Panc1 (cell line): ENCODE measurements around the gene SOS2. TPM values are rescaled to one million over a fixed set of nuclear protein-coding genes. Genes with fewer than 3 reads are reported as not detected.

Experiments used
- ATAC-seq: fragments of 200-7000 bp; cut with Tn5 transposase; 2 replicates; pipeline ENCODE4 v1.9.1; 2020; ENCODE audit warnings: mild to moderate bottlenecking, moderate library complexity
- BruUV-seq: library from RNA; stranded (reverse); fragments of 400-500 nt; replicated peaks from 2 replicates; lab custom pipeline; 2021; lab: Mats Ljungman, UMichigan
- CTCF ChIA-PET: fragments of 300-600 bp; sonication (Branson Sonifier 250); formaldehyde crosslinking; loops from one replicate; lab custom pipeline; 2022; ENCODE audit warnings: antibody characterized with exemption; lab: Charles Lee
- POLR2A ChIA-PET: fragments of 300-600 bp; sonication (Branson Sonifier 250); formaldehyde crosslinking; loops from one replicate; lab custom pipeline; 2022; ENCODE audit warnings: antibody characterized with exemption; lab: Charles Lee
- DNase-seq: peaks from one replicate; pipeline ENCODE4 v3.0.0-alpha.2; 2010; ENCODE audit warnings: low read depth, low spot score
- H3K27ac ChIP-seq: 2 replicates; pipeline ENCODE4 v1.5.1; 2011; ENCODE audit warnings: mild to moderate bottlenecking, low read length, inconsistent platforms
- H3K27me3 ChIP-seq: fragments of 200-500 bp; sonication (Bioruptor generic); 2 replicates; pipeline ENCODE4 v1.6.0; 2014; ENCODE audit warnings: low read length, inconsistent platforms; ENCODE audit not compliant: control insufficient read depth, insufficient read depth
- H3K36me3 ChIP-seq: fragments of 200-500 bp; sonication (Bioruptor generic); 2 replicates; pipeline ENCODE4 v1.5.1; 2014; ENCODE audit warnings: inconsistent platforms, mild to moderate bottlenecking, low read length, moderate library complexity; ENCODE audit not compliant: control insufficient read depth, insufficient read depth
- H3K4me1 ChIP-seq: 2 replicates; pipeline ENCODE4 v1.5.1; 2011; ENCODE audit warnings: inconsistent platforms, mild to moderate bottlenecking, low read length, moderate library complexity; ENCODE audit not compliant: control insufficient read depth, insufficient read depth
- H3K4me3 ChIP-seq, 2 experiments: 2 replicates each; pipeline ENCODE4 v1.5.1; 2011 to 2012; ENCODE audit warnings: low read depth in 2 of 2, low read length in 2 of 2, mild to moderate bottlenecking in 2 of 2, inconsistent platforms in 1 of 2, moderate library complexity in 1 of 2
- H3K9me3 ChIP-seq: fragments of 200-500 bp; sonication (Bioruptor generic); 2 replicates; pipeline ENCODE4 v1.5.1; 2014; ENCODE audit warnings: low read depth, mild to moderate bottlenecking, inconsistent platforms, low read length, moderate library complexity; ENCODE audit not compliant: control insufficient read depth, insufficient read depth
- POLR2AphosphoS5 ChIP-seq: IDR thresholded peaks from 2 replicates; pipeline ENCODE4 v1.6.1; 2012; ENCODE audit warnings: mild to moderate bottlenecking, low read depth, low read length, moderate library complexity
- SIN3A ChIP-seq: IDR thresholded peaks from 2 replicates; pipeline ENCODE4 v1.6.1; 2012; ENCODE audit warnings: low read depth, mild to moderate bottlenecking, low read length, moderate library complexity, borderline replicate concordance; ENCODE audit not compliant: insufficient read depth
- TCF7L2 ChIP-seq: IDR thresholded peaks from 2 replicates; pipeline ENCODE4 v1.6.1; 2011; ENCODE audit warnings: mild to moderate bottlenecking, low read depth, low read length, inconsistent platforms
- in situ Hi-C: cut with HindIII; loops from 2 replicates; pipeline ENCODE4 v1.10.0; 2016; ENCODE audit warnings: low sequenced_read_pairs, low pct_unique_long_range_greater_than_20kb
- intact Hi-C: fragments of 100-400 bp; cut with micrococcal nuclease; formaldehyde crosslinking; loops from one replicate; pipeline ENCODE4 v1.10.0; 2022; ENCODE audit not compliant: unreplicated experiment
- total RNA-seq: library from RNA; stranded (reverse); gene quantifications from one replicate; pipeline ENCODE4 v1.2.1, GENCODE V29; 2021; ENCODE audit not compliant: unreplicated experiment
- TF ChIP-seq, protein P1 (sequence below): fragments of 450-650 bp; IDR thresholded peaks from 2 replicates; pipeline ENCODE4 v1.5.1; 2017; ENCODE audit warnings: mild to moderate bottlenecking
- TF ChIP-seq, protein P2 (sequence below), 2 experiments: IDR thresholded peaks; 2 replicates each; pipeline ENCODE4 v1.6.1; 2011 to 2012; ENCODE audit warnings: low read depth in 2 of 2, control low read depth in 1 of 2, low read length in 1 of 2, mild to moderate bottlenecking in 1 of 2, moderate library complexity in 1 of 2; ENCODE audit not compliant: insufficient read depth in 1 of 2

Gene SOS2
- total RNA-seq, 1 experiment from 2014 or later: 21.2 TPM

DNA sequence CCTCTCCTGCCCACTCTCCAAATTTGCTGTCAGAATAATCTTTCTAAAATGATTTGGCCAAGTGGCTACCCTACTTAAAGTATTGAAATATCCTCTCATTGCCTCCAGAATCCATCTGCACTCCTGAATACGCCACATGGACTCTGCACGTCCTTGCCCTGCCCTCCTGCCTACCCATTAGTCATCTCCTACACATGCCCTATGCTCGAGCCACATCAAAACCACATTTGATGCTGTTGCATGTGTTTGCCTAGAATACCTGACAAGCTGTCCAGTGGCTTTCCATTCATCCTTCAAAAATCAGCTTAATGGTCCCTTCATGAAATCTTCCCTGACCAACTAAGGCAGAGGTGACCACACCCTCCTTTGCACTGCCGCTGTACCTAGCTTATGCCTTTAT lies 132.0 kb downstream of the SOS2 start:
- H3K27me3 ChIP-seq: no peaks in the 10 kb centered on the region
- TF ChIP-seq TCF7L2 (no peak), POLR2AphosphoS5 (no peak)
- ChIA-PET POLR2A (no interaction called here), CTCF (interaction anchor here (0.5 kb wide), 1 partner anchor 78 kb away, joined by 3 read pairs; no protein-coding TSS in a partner anchor)
- H3K4me3 ChIP-seq: no peak overlapping the region
- DNase-seq (no peak), ATAC-seq (no peak)
- H3K4me1 ChIP-seq: peaks cover 3% of the 10 kb centered on the region; the same call in 1 of the 2 replicates
- no peak overlapping the region for H3K27ac ChIP-seq
- BruUV-seq: no TSS peak
- in situ Hi-C loops (no loop called here), intact Hi-C loops (no loop called here)
- no peaks in the 10 kb centered on the region for H3K36me3 ChIP-seq
- no peaks in the 10 kb centered on the region for H3K9me3 ChIP-seq

DNA sequence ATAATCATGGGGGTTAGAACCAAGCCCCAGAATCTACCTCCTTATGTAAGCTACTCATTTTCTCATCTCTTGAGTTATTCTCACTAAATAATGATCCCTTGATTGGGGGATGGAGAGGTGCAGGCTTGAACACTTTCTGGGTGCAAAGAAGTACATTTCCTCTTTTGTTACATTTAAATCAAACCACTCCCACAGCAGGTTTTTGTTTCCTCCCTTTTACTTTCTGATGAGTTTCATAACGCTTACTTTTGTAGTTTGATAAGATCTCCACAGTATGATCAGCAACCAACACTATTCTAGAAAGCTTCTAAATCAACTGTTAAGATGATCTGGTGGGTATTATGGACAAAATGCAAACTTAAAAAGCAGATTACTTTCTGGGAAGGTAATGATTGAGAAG lies 135.5 kb downstream of the SOS2 start:
- no peak for DNase-seq
- ChIA-PET CTCF (no interaction called here), POLR2A (interaction anchor here (0.6 kb wide), 1 partner anchor 14 kb away, joined by 4 read pairs; no protein-coding TSS in a partner anchor)
- no peaks in the 10 kb centered on the region for H3K36me3 ChIP-seq
- H3K9me3 ChIP-seq: no peaks in the 10 kb centered on the region
- intact Hi-C loops (no loop called here), in situ Hi-C loops (no loop called here)
- TF ChIP-seq, protein P1, sequence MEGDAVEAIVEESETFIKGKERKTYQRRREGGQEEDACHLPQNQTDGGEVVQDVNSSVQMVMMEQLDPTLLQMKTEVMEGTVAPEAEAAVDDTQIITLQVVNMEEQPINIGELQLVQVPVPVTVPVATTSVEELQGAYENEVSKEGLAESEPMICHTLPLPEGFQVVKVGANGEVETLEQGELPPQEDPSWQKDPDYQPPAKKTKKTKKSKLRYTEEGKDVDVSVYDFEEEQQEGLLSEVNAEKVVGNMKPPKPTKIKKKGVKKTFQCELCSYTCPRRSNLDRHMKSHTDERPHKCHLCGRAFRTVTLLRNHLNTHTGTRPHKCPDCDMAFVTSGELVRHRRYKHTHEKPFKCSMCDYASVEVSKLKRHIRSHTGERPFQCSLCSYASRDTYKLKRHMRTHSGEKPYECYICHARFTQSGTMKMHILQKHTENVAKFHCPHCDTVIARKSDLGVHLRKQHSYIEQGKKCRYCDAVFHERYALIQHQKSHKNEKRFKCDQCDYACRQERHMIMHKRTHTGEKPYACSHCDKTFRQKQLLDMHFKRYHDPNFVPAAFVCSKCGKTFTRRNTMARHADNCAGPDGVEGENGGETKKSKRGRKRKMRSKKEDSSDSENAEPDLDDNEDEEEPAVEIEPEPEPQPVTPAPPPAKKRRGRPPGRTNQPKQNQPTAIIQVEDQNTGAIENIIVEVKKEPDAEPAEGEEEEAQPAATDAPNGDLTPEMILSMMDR: no peak
- TF ChIP-seq, protein P2, sequence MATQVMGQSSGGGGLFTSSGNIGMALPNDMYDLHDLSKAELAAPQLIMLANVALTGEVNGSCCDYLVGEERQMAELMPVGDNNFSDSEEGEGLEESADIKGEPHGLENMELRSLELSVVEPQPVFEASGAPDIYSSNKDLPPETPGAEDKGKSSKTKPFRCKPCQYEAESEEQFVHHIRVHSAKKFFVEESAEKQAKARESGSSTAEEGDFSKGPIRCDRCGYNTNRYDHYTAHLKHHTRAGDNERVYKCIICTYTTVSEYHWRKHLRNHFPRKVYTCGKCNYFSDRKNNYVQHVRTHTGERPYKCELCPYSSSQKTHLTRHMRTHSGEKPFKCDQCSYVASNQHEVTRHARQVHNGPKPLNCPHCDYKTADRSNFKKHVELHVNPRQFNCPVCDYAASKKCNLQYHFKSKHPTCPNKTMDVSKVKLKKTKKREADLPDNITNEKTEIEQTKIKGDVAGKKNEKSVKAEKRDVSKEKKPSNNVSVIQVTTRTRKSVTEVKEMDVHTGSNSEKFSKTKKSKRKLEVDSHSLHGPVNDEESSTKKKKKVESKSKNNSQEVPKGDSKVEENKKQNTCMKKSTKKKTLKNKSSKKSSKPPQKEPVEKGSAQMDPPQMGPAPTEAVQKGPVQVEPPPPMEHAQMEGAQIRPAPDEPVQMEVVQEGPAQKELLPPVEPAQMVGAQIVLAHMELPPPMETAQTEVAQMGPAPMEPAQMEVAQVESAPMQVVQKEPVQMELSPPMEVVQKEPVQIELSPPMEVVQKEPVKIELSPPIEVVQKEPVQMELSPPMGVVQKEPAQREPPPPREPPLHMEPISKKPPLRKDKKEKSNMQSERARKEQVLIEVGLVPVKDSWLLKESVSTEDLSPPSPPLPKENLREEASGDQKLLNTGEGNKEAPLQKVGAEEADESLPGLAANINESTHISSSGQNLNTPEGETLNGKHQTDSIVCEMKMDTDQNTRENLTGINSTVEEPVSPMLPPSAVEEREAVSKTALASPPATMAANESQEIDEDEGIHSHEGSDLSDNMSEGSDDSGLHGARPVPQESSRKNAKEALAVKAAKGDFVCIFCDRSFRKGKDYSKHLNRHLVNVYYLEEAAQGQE (IDR thresholded peaks at IDR 0.05; ENCODE audit: insufficient read depth in 1 of 2, low read depth in 2 of 2, low read length in 1 of 2): no peak
- TF ChIP-seq TCF7L2 (no peak), POLR2AphosphoS5 (no peak), SIN3A (no peak)
- no TSS peak for BruUV-seq
- H3K4me1 ChIP-seq: no peaks in the 10 kb centered on the region
- no peaks in the 10 kb centered on the region for H3K27me3 ChIP-seq
- ATAC-seq: no peak
- H3K4me3 ChIP-seq: no peak overlapping the region
- no peak overlapping the region for H3K27ac ChIP-seq

DNA sequence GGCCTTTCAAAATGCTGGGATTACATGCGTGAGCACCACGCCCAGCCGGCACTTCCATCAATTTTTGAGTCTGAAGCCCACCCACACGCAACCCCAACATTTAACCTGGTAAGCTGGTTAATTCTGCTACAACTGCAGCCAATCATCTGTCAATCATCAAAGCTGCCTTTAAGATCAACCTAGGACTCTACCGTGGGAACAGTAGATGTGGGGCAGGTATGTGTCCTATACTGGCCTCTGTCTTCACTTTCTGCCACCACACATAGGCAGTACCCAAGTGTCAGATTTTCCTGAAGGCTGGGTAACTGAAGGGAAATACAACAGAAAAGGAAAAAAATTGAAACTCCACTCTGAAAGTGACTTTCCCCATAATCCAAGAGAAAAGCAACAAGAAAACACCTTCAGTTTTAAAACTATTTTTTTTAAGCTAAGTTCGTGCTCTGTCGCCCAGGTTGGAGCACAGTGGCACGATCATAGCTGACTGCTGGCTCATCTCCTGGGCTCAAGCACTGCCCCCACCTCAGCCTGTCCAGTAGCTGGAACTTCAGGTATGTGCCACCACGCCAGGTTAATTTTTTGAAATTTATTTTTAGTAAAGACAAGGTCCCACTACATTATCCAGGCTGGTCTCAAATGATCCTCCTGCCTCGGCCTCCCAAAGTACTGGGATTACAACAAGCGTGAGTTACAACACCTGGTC lies 137.2 kb downstream of the SOS2 start:
- in situ Hi-C loops: no loop called here
- BruUV-seq: no TSS peak
- POLR2A ChIA-PET: interaction anchor here (0.6 to 0.7 kb wide), 2 partner anchors 122 to 192 kb away, joined by 3 to 5 read pairs; no protein-coding TSS in a partner anchor

More for the DNA sequence above, 137.2 kb downstream of the SOS2 start:
- no peak overlapping the region for H3K27ac ChIP-seq
- H3K4me1 ChIP-seq: no peaks in the 10 kb centered on the region
- no peaks in the 10 kb centered on the region for H3K9me3 ChIP-seq
- H3K27me3 ChIP-seq: no peaks in the 10 kb centered on the region
- intact Hi-C loops: no loop called here
- no peaks in the 10 kb centered on the region for H3K36me3 ChIP-seq
- H3K4me3 ChIP-seq: no peak overlapping the region
- no peak for DNase-seq
- TF ChIP-seq, protein P1: no peak
- TF ChIP-seq SIN3A (no peak), TCF7L2 (no peak), POLR2AphosphoS5 (no peak)
- TF ChIP-seq, protein P2 (IDR thresholded peaks at IDR 0.05; ENCODE audit: insufficient read depth in 1 of 2, low read depth in 2 of 2, low read length in 1 of 2): no peak
- CTCF ChIA-PET: no interaction called here
- no peak for ATAC-seq
